Neutrophil (primary cell): Measurements from ENCODE around the gene SEMA4F.

Source experiments
- H3K27ac ChIP-seq: fragments of 200-600 bp; sonication (generic); 2 replicates; pipeline ENCODE4 v1.5.1; 2016; ENCODE audit warnings: mild to moderate bottlenecking, moderate library complexity
- H3K27me3 ChIP-seq: fragments of 200-600 bp; sonication (generic); 2 replicates; pipeline ENCODE4 v1.6.0; 2016; ENCODE audit warnings: mild to moderate bottlenecking
- H3K36me3 ChIP-seq: fragments of 200-600 bp; sonication (generic); 2 replicates; pipeline ENCODE4 v1.5.1; 2017
- H3K4me1 ChIP-seq, 2 experiments: fragments of 200-600 bp in 1 of 2; sonication (generic) in 1 of 2; 1 replicate in 1 of 2; 2 replicates in 1 of 2; pipeline versions ENCODE4 v1.5.1 to v1.6.1; 2013 to 2016; ENCODE audit warnings: low read depth in 1 of 2, low read length in 1 of 2, mild to moderate bottlenecking in 1 of 2, moderate library complexity in 1 of 2; ENCODE audit not compliant: control insufficient read depth in 1 of 2, insufficient read depth in 1 of 2
- H3K4me3 ChIP-seq, 2 experiments: fragments of 200-600 bp in 1 of 2; sonication (generic) in 1 of 2; 1 replicate in 1 of 2; 2 replicates in 1 of 2; pipeline ENCODE4 v1.5.1; 2013 to 2016; ENCODE audit warnings: low read depth in 1 of 2, low read length in 1 of 2, mild to moderate bottlenecking in 1 of 2, moderate library complexity in 1 of 2
- H3K9me3 ChIP-seq: fragments of 200-600 bp; sonication (generic); 2 replicates; pipeline ENCODE4 v1.5.1; 2016
- CTCF ChIP-seq: fragments of 200-600 bp; sonication (generic); IDR thresholded peaks from 2 replicates; pipeline ENCODE4 v1.5.1; 2016; ENCODE audit warnings: antibody characterized with exemption

Gene SEMA4F

GRCh38 chr2:74721316-74721715 lies 67.3 kb downstream of the SEMA4F start:
- peaks cover 40% of the 10 kb centered on the region for H3K27me3 ChIP-seq
- no peak for TF ChIP-seq CTCF

GRCh38 chr2:74724496-74724895 lies 70.4 kb downstream of the SEMA4F start:
- no peaks in the 10 kb centered on the region for H3K9me3 ChIP-seq
- H3K4me1 ChIP-seq = no peaks in the 10 kb centered on the region
- no peak for TF ChIP-seq CTCF
- H3K27me3 ChIP-seq = peaks cover 11% of the 10 kb centered on the region
- H3K27ac ChIP-seq = no peak overlapping the region
- H3K36me3 ChIP-seq = no peaks in the 10 kb centered on the region
- no peak overlapping the region for H3K4me3 ChIP-seq

More at GRCh38 chr2:74721316-74721715, 67.3 kb downstream of the SEMA4F start:
- Histone ChIP-seq H3K4me3 (no peak overlapping the region), H3K36me3 (no peaks in the 10 kb centered on the region), H3K9me3 (no peaks in the 10 kb centered on the region), H3K27ac (no peak overlapping the region), H3K4me1 (no peaks in the 10 kb centered on the region)

DNA sequence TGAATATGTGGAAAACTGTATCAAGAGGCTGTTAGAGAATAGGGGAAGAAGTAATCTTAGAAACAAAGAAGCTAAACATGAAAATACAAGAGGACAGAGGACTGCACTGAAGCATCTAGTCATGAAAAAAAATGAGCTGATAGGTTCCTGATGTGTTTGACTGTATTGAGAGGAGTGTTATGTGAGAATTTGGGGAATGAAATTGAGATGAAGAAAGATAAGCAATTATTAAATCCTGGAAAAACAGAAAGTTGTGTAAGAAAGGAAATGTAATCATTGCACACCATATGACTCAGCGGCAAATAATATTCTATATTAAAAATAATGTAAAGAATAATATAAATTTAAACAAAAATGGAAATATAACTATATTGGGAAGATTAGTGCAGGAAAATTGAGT lies 71.2 kb downstream of the SEMA4F start:
- peaks cover 3% of the 10 kb centered on the region for H3K27me3 ChIP-seq
- no peaks in the 10 kb centered on the region for H3K36me3 ChIP-seq
- H3K9me3 ChIP-seq = no peaks in the 10 kb centered on the region
- no peak for TF ChIP-seq CTCF
- H3K4me1 ChIP-seq = no peaks in the 10 kb centered on the region
- H3K27ac ChIP-seq = no peak overlapping the region
- no peak overlapping the region for H3K4me3 ChIP-seq

DNA sequence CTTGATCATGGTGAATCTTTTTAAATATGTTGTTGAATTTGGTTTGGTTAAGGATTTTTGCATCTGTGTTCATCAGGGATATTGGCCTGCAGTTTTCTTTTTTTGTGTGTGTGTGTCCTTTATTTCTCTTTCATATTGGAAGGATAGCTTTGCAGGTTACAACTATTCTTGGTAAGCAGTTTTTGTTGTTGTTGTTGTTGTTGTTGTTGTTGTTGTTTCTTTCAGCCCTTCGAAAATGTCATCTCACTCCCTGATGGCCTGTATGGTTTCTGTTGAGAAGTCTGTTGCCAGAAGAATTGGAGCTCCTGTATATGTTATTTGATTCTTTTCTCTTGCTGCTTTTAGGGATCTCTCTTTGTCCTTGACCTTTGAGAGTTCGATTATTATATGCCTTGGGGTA lies 74.8 kb downstream of the SEMA4F start:
- Histone ChIP-seq H3K4me3 (no peak overlapping the region), H3K36me3 (no peaks in the 10 kb centered on the region), H3K27ac (no peak overlapping the region), H3K27me3 (no peaks in the 10 kb centered on the region), H3K9me3 (no peaks in the 10 kb centered on the region), H3K4me1 (no peaks in the 10 kb centered on the region)
- no peak for TF ChIP-seq CTCF

- H3K4me1 ChIP-seq = no peaks in the 10 kb centered on the region
- no peak overlapping the region for H3K4me3 ChIP-seq
- H3K27me3 ChIP-seq = no peaks in the 10 kb centered on the region
- H3K9me3 ChIP-seq = no peaks in the 10 kb centered on the region
- no peak for TF ChIP-seq CTCF
- no peak overlapping the region for H3K27ac ChIP-seq
- H3K36me3 ChIP-seq = no peaks in the 10 kb centered on the region
These were observed 76.5 kb downstream of the SEMA4F start for GRCh38 chr2:74730530-74730929.
